ENCODE measurements around the gene IL11RA.

- TF ChIP-seq CTCF (conservative IDR thresholded peaks at IDR 0.05) (no peak), ZFX (IDR thresholded peaks at IDR 0.05) (no peak)
Observed at GRCh38 chr9:34642679-34643078, 9.3 kb upstream of the IL11RA start.
